ENCODE data around the gene SSBP3.

The SSBP3 gene

DNA sequence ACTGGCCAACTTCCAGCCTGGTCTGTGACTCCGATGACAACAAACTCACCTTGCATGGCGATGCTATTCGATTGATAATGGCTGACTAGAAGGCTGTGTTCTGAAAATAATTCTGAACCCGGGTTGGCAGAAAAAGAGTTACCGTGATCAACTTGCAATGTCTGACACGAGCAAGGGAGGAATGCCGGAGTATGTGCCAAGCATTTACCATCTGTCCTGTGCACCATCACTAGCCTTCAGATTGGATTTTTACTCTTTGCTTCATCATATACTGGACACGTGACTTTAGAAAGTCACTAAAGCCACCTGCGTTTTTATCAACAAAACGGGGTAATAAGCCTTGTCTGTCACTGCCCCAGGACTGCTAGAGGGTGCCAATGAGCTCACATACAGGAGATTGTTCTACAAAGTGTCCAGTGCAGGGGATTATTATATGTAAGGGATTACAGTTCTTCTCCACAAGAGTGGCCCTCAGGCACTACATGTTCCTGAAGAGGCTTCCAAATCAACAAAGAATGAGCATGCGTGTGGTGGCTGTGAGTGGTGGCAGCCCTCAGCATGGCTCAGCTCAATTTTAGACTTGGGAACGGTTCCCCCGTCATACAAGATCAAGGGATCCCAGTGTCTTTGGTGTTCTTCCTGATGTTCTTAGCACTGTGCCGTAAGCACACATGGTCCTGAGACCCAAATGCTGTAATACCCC is 35.8 kb downstream of the SSBP3 start:
- Histone ChIP-seq H3K79me2 (ENCODE audit: insufficient read depth, low read length) (peaks cover 97% of the 10 kb centered on the region), H3K9ac (ENCODE audit: low read depth, low read length) (no peak overlapping the region), H4K20me1 (ENCODE audit: insufficient read depth, low read length) (peaks cover 79% of the 10 kb centered on the region), H3K4me1 (ENCODE audit: insufficient read depth, low read length) (no peaks in the 10 kb centered on the region), H3K36me3 (ENCODE audit: insufficient read depth, low read length) (peaks cover 56% of the 10 kb centered on the region), H3K4me2 (ENCODE audit: insufficient read depth, low read length) (no peak overlapping the region), H3K27ac (ENCODE audit: low read length) (no peak overlapping the region), H3K4me3 (ENCODE audit: low read depth in 1 of 2, low read length in 2 of 2) (no peak overlapping the region), H2AFZ (ENCODE audit: low read depth, low read length) (no peak overlapping the region), H3K27me3 (ENCODE audit: insufficient read depth, low read length, poor library complexity) (no peaks in the 10 kb centered on the region), H3K9me3 (ENCODE audit: insufficient read depth, low read length, severe bottlenecking) (no peaks in the 10 kb centered on the region)
- ATAC-seq (ENCODE audit: insufficient read depth, low read depth) = no peak
- TF ChIP-seq, protein P1, sequence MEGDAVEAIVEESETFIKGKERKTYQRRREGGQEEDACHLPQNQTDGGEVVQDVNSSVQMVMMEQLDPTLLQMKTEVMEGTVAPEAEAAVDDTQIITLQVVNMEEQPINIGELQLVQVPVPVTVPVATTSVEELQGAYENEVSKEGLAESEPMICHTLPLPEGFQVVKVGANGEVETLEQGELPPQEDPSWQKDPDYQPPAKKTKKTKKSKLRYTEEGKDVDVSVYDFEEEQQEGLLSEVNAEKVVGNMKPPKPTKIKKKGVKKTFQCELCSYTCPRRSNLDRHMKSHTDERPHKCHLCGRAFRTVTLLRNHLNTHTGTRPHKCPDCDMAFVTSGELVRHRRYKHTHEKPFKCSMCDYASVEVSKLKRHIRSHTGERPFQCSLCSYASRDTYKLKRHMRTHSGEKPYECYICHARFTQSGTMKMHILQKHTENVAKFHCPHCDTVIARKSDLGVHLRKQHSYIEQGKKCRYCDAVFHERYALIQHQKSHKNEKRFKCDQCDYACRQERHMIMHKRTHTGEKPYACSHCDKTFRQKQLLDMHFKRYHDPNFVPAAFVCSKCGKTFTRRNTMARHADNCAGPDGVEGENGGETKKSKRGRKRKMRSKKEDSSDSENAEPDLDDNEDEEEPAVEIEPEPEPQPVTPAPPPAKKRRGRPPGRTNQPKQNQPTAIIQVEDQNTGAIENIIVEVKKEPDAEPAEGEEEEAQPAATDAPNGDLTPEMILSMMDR (IDR thresholded peaks at IDR 0.05; ENCODE audit: borderline replicate concordance, extremely low read depth, low read length, poor library complexity, severe bottlenecking) = no peak
- no peak for TF ChIP-seq EZH2 (IDR thresholded peaks at IDR 0.05; ENCODE audit: borderline replicate concordance, low read depth, low read length, severe bottlenecking)
- DNase-seq = no peak

DNA sequence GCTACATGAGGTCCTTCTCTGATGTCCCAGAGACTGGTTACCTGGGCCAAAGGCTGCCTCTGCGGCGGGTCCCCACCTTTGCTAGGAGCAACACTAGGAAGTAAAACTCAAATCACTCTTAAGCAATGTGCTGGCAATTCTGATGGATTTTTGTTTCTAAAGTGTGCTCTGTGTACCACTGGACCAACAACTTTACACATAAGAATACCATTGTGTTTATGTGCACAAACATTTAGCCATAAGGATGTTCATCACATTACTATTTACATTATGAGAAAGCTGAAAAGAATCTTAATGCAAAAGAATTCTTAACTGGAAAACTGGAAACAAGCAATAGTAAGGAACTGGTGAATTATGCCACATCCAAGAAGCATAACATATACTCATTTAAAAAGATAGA is 38.6 kb downstream of the SSBP3 start:
- H3K4me1 ChIP-seq (ENCODE audit: insufficient read depth, low read length) = no peaks in the 10 kb centered on the region
- H3K27ac ChIP-seq (ENCODE audit: low read length) = no peak overlapping the region
- no peak for ATAC-seq (ENCODE audit: insufficient read depth, low read depth)
- TF ChIP-seq, protein P1 (IDR thresholded peaks at IDR 0.05; ENCODE audit: borderline replicate concordance, extremely low read depth, low read length, poor library complexity, severe bottlenecking) = no peak
- TF ChIP-seq EZH2 (IDR thresholded peaks at IDR 0.05; ENCODE audit: borderline replicate concordance, low read depth, low read length, severe bottlenecking) = no peak
- H3K4me2 ChIP-seq (ENCODE audit: insufficient read depth, low read length) = no peak overlapping the region
- H3K9ac ChIP-seq (ENCODE audit: low read depth, low read length) = no peak overlapping the region
- peaks cover 96% of the 10 kb centered on the region for H3K79me2 ChIP-seq (ENCODE audit: insufficient read depth, low read length)
- no peaks in the 10 kb centered on the region for H3K27me3 ChIP-seq (ENCODE audit: insufficient read depth, low read length, poor library complexity)
- no peak overlapping the region for H2AFZ ChIP-seq (ENCODE audit: low read depth, low read length)
- H3K4me3 ChIP-seq (ENCODE audit: low read depth in 1 of 2, low read length in 2 of 2) = no peak overlapping the region
- no peaks in the 10 kb centered on the region for H3K9me3 ChIP-seq (ENCODE audit: insufficient read depth, low read length, severe bottlenecking)
- peaks cover 46% of the 10 kb centered on the region for H3K36me3 ChIP-seq (ENCODE audit: insufficient read depth, low read length)
- H4K20me1 ChIP-seq (ENCODE audit: insufficient read depth, low read length) = peaks cover 76% of the 10 kb centered on the region
- DNase-seq = no peak

DNA sequence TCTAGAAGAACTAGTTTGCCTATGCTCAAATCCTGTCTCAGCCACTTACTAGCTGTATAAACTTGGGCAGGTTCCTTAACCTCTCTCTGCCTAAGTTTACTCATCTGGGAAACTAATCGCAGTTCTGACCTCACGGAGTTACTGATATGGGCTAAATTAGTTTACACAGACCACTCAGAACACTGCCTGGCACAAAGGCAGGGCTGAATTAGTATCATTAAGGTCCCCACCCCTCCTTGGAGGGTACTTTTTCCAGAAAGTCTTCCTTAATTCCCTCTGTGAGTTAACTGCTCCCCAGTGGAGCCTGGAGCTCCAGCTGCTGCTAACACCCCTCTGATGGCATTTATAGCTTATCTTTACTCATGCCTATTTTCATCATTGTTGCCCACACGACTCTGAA is 40.3 kb downstream of the SSBP3 start:
- no peaks in the 10 kb centered on the region for H3K4me1 ChIP-seq (ENCODE audit: insufficient read depth, low read length)
- H4K20me1 ChIP-seq (ENCODE audit: insufficient read depth, low read length) = peaks cover 75% of the 10 kb centered on the region

More for the DNA sequence above, 40.3 kb downstream of the SSBP3 start:
- DNase-seq = no peak
- no peak overlapping the region for H3K9ac ChIP-seq (ENCODE audit: low read depth, low read length)
- H2AFZ ChIP-seq (ENCODE audit: low read depth, low read length) = no peak overlapping the region
- no peak for TF ChIP-seq EZH2 (IDR thresholded peaks at IDR 0.05; ENCODE audit: borderline replicate concordance, low read depth, low read length, severe bottlenecking)
- TF ChIP-seq, protein P1 (IDR thresholded peaks at IDR 0.05; ENCODE audit: borderline replicate concordance, extremely low read depth, low read length, poor library complexity, severe bottlenecking) = no peak
- H3K79me2 ChIP-seq (ENCODE audit: insufficient read depth, low read length) = peaks cover 96% of the 10 kb centered on the region
- no peaks in the 10 kb centered on the region for H3K9me3 ChIP-seq (ENCODE audit: insufficient read depth, low read length, severe bottlenecking)
- no peak for ATAC-seq (ENCODE audit: insufficient read depth, low read depth)
- no peak overlapping the region for H3K4me2 ChIP-seq (ENCODE audit: insufficient read depth, low read length)
- no peak overlapping the region for H3K27ac ChIP-seq (ENCODE audit: low read length)
- no peak overlapping the region for H3K4me3 ChIP-seq (ENCODE audit: low read depth in 1 of 2, low read length in 2 of 2)
- H3K36me3 ChIP-seq (ENCODE audit: insufficient read depth, low read length) = peaks cover 34% of the 10 kb centered on the region
- H3K27me3 ChIP-seq (ENCODE audit: insufficient read depth, low read length, poor library complexity) = no peaks in the 10 kb centered on the region

All from DND-41 (cell line).